GM12891 (cell line): ENCODE measurements around the gene AVPR1B.

Source experiments
- DNase-seq: peaks from one replicate; pipeline ENCODE4 v3.0.0; 2011; ENCODE audit warnings: low spot score; ENCODE audit not compliant: insufficient read length
- FAIRE-seq: peaks from 2 replicates; lab custom pipeline; 2011; peaks lifted over from hg19 to GRCh38; lab: Jason Lieb, UNC
- PAX5 ChIP-seq: IDR thresholded peaks from 2 replicates; pipeline ENCODE4 v1.6.1; 2011; ENCODE audit warnings: low read length, moderate library complexity, mild to moderate bottlenecking; ENCODE audit not compliant: insufficient read depth, severe bottlenecking
- POLR2A ChIP-seq: IDR thresholded peaks from 2 replicates; pipeline ENCODE4 v1.6.1; 2011; ENCODE audit warnings: low read depth, low read length, control low read depth
- POLR2AphosphoS5 ChIP-seq: IDR thresholded peaks from 2 replicates; pipeline ENCODE4 v1.6.1; 2011; ENCODE audit warnings: low read depth, low read length, control low read depth
- POU2F2 ChIP-seq: IDR thresholded peaks from 2 replicates; pipeline ENCODE4 v1.6.1; 2011; ENCODE audit warnings: low read depth, mild to moderate bottlenecking, control low read depth, low read length, moderate library complexity
- SPI1 ChIP-seq: IDR thresholded peaks from 2 replicates; pipeline ENCODE4 v1.6.1; 2011; ENCODE audit warnings: low read depth, low read length, control low read depth
- TAF1 ChIP-seq: IDR thresholded peaks from 2 replicates; pipeline ENCODE4 v1.6.1; 2011; ENCODE audit warnings: low read depth, low read length, control low read depth

Gene AVPR1B

DNA sequence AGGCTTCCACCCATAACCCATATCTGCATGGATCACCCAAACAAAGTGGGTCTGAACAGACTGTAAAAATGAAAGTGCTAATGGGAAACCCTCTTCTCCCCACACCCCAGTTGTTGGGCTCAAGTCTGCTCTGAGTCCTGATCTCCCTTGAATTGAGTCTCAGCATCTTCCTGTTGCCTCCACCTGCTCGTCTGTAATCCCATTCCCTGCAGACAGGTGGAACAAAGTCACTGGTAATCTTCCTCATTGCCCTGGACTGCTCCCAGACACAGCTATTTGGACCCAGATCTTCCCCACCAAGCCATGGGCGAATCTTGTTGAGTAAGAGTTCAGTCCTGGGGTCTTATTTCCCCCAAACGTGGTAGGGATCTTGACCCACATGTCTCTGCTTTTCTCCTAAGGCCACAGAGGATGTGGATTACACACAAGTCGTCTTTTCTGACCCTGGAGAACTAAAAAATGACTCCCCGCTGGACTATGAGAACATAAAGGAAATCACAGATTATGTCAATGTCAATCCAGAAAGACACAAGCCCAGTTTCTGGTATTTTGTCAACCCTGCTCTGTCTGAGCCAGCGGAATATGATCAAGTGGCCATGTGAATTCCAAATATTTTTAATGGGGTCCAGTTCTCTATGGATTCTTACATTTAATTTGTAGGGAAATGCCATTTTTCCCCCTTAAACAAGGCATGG lies 15.7 kb downstream of the AVPR1B start:
- DNase-seq: no peak
- FAIRE-seq: no peak
- TF ChIP-seq POLR2AphosphoS5 (no peak), TAF1 (no peak), POLR2A (no peak), PAX5 (no peak), POU2F2 (no peak), SPI1 (no peak)

DNA sequence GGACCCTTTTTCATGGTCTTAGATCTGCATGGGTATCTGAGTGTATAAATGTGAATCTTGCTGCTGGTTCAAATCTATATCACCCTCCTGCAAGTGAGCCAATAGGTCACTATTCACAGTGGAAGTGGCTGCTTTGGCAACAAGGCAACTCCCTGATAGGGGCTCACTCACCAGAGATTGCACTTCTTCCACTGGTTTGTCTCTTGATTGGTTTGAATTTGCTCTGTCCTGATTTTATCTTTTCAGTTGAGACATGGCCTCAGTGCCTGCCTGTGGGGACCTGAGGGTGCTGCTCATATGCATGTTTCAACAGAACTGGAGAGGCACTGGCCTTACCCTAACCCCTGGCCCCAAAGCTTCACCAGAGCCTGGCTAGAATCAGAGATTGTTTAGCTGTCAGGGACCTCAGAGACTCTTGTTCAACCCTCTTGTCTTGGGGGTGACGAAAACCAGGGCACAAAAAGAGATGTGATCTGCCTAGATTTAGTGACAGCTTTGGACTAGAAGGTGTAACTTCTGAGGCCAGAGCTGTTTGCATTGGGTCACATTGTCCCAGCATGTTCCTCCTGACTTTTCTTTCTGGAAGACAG lies 16.9 kb downstream of the AVPR1B start:
- no peak for FAIRE-seq
- DNase-seq: no peak
- TF ChIP-seq PAX5: no peak

GRCh38 chr1:206098242-206098919 lies 18.8 kb downstream of the AVPR1B start:
- TF ChIP-seq TAF1 (no peak), POLR2AphosphoS5 (no peak), POLR2A (no peak), POU2F2 (no peak), SPI1 (no peak), PAX5 (no peak)
- FAIRE-seq: no peak

GRCh38 chr1:206097381-206097780 lies 19.8 kb downstream of the AVPR1B start:
- no peak for FAIRE-seq
- DNase-seq: no peak
- TF ChIP-seq TAF1 (no peak), POLR2AphosphoS5 (no peak), PAX5 (no peak), SPI1 (no peak), POU2F2 (no peak), POLR2A (no peak)

More at GRCh38 chr1:206098242-206098919, 18.8 kb downstream of the AVPR1B start:
- DNase-seq: no peak

DNA sequence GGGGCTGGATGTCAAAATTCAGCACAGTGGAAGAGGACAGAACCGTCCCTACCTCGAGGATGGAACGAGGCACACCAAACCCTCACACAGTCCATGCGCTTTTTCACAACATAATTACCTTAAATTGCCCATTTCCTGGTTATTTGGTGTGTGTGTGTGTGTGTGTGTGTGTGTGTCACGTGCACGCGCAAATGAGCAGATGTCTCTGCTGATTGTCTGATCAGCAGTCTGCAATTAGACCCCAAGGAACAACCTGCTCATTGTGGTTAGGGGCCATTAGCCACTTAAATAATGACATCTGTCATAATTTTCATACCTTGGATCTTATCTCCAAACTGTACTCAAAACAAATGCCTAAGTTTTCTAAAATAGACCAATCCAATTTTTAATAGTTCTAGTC lies 23.2 kb downstream of the AVPR1B start:
- TF ChIP-seq POLR2AphosphoS5: no peak
- no peak for TF ChIP-seq POLR2A
- TF ChIP-seq POU2F2: no peak
- no peak for TF ChIP-seq SPI1
- TF ChIP-seq PAX5: no peak
- TF ChIP-seq TAF1: no peak
- no peak for FAIRE-seq
- no peak for DNase-seq

- FAIRE-seq (no peak), DNase-seq (no peak)
- no peak for TF ChIP-seq PAX5
- TF ChIP-seq TAF1: no peak
- TF ChIP-seq POLR2A: no peak
- TF ChIP-seq SPI1: no peak
- TF ChIP-seq POU2F2: no peak
- TF ChIP-seq POLR2AphosphoS5: no peak
Observed at GRCh38 chr1:206089341-206089740, 27.8 kb downstream of the AVPR1B start.

GRCh38 chr1:206087091-206087490 lies 30.1 kb downstream of the AVPR1B start:
- TF ChIP-seq POU2F2 (no peak), PAX5 (no peak), POLR2AphosphoS5 (no peak), SPI1 (no peak), POLR2A (no peak), TAF1 (no peak)
- FAIRE-seq: no peak
- no peak for DNase-seq

DNA sequence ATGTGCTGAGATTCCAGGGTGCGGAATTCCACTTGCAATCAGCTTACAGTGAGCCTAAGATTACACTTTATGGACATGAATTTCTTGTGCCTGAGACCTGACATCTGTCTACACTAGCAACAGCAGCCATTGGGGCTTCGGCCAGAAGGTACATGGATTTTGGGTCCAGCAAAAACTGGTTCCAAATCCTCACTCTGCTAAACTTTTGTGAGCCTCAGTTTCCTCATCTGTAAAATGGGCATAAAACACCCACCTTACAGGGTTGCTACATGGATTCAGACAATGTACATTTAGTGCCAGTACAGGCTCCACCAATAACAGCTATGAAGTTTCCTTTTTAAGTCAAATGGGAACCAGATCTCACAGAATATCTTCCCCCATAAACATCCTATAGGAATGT lies 33.4 kb downstream of the AVPR1B start:
- TF ChIP-seq POLR2A: no peak
- no peak for TF ChIP-seq TAF1
- TF ChIP-seq POLR2AphosphoS5: no peak
- TF ChIP-seq PAX5: no peak
- TF ChIP-seq POU2F2: no peak
- TF ChIP-seq SPI1: no peak
- DNase-seq (no peak), FAIRE-seq (no peak)
